ENCODE data around the gene GGPS1.
"Not testable (repeated sequence)": the region's sequence is repeated elsewhere in the genome, so short reads cannot be mapped to it uniquely, and the experiment has no call there.

Gene GGPS1

GRCh38 chr1:235307158-235308124 is 20.9 kb upstream of the GGPS1 start:
- no peak for DNase-seq

GRCh38 chr1:235309206-235309605 is 19.2 kb upstream of the GGPS1 start:
- DNase-seq, result not testable (repeated sequence)

- no peak for DNase-seq
These were observed 15.1 kb upstream of the GGPS1 start for GRCh38 chr1:235313262-235313661.

DNA sequence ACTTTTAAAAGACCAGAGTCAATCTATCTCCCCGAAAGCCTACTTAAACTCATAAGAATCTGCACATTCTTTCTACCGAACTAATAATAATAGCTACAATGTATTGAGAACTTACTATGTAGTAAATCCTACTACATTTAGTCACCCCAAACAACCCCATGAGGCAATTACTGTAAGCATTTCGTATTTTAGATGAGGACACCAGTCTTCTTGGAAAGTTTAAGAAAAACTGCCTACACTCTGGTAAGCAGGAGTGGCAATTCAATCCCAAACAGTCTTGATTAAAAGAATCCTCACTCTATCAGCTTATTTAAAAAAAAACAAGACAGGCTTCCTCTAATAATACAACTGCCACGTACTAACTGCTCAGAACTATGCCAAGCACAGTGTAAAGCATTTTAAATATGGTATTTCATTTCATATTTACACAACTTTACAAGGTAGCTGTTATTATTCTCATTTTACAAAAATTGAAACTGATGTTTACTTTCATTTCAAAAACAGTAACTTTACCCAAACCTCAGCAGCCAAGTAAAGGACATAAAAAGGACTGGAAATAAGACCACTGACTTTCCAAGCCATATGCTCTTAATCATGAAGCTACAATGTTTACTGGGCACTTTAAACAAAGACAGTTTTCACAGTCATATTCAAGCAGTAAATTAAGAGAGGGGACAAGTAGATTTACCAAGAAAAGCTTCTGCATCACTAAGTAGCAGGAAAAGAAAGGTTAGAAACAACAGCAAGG is 14.3 kb upstream of the GGPS1 start:
- DNase-seq, result no peak

GRCh38 chr1:235315173-235315572 is 13.2 kb upstream of the GGPS1 start:
- no peak for DNase-seq

DNA sequence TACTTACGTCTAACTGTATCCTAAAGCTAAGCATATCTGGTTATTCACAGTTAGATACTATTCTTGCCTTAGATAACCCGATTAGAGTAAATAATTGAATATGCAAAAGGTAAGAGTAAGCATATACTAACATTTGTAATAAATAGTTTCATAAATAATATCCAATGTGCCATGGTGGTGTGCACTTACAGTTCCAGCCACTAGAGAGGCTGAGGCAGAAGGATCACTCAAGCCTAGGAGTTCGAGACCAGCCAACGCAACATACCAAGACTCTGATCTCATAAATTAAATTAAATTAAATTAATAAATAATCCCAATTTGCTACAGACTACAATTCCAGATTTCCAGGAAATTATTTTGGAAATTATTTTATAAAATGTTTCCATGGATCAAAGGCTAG is 12.6 kb upstream of the GGPS1 start:
- DNase-seq, result no peak

DNA sequence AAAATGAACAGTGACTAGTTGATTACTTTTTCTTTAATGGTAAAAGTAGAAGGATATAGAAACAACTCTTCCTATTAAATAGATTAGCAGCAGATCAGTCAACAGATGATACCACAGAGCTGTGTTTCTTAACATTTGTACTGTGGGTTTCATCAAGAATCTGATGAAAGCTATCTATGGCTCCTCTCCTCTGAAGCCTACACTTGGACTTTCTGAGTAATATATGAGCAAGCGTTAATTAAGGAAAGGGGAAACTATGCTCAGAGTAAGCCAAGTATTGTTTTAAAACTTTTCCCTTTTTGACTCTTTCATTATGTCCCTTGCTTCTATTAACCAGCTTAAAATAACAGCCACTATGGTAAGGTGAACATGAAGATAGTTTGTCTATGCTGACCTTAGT is 11.2 kb upstream of the GGPS1 start:
- DNase-seq, result no peak

DNA sequence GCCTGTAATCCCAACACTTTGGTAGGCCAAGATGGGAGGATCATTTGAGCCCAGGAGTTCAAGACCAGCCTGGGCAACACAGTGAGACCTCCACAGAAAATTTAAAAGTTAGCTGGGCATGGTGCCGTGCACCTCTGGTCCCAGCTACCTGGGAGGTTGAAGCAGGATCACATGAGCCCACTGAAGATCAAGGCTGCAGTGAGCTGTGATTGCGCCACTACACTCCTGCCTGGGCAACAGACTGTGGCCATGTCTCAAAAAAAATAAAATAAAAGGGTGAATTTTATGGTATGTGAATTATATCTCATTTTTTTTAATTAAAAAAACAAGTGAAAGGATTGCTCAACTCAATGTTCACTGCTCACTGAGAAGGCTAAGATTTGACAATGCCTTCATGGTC is 9.1 kb upstream of the GGPS1 start:
- no peak for DNase-seq

GRCh38 chr1:235320521-235321179 is 7.7 kb upstream of the GGPS1 start:
- no peak for DNase-seq

DNA sequence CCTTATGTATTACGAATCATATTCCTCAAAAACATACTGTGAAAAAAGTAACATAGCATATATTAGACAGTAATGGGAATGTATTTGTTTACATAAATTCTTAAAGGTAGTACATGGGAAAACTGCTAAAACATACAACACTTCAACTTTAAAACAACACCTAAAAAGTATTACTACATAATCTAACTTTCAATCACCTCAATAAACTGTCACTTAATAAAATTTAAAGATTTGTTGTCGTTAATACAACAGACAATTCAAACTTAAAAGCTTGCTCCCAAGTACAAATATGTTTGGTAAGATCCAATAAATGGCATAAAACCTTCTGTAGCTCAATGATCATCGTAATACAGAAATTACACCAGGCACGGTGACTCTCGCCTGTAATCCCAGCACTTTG is 4.1 kb upstream of the GGPS1 start:
- no peak for DNase-seq

- no peak for DNase-seq
These were observed 3.2 kb upstream of the GGPS1 start for GRCh38 chr1:235325139-235325538.

DNA sequence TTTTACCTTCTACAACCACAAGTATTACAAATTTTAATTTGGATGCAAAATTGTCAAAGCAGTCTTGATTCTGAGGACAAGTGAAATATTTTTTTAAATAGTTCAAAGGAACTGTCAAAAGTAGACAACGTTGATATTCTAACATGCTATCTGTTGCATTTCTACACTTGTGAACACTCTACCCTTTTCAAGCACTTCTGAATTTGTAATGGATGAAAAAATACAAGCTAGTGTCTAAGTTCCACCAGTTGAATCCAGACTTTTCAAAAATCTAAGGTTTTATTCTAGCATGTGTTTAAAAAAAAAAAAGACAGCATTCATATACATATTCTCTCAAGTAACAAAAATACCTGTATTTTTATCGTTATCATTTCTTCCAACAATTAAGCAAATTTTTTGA is 2.5 kb upstream of the GGPS1 start:
- DNase-seq, result no peak

DNA sequence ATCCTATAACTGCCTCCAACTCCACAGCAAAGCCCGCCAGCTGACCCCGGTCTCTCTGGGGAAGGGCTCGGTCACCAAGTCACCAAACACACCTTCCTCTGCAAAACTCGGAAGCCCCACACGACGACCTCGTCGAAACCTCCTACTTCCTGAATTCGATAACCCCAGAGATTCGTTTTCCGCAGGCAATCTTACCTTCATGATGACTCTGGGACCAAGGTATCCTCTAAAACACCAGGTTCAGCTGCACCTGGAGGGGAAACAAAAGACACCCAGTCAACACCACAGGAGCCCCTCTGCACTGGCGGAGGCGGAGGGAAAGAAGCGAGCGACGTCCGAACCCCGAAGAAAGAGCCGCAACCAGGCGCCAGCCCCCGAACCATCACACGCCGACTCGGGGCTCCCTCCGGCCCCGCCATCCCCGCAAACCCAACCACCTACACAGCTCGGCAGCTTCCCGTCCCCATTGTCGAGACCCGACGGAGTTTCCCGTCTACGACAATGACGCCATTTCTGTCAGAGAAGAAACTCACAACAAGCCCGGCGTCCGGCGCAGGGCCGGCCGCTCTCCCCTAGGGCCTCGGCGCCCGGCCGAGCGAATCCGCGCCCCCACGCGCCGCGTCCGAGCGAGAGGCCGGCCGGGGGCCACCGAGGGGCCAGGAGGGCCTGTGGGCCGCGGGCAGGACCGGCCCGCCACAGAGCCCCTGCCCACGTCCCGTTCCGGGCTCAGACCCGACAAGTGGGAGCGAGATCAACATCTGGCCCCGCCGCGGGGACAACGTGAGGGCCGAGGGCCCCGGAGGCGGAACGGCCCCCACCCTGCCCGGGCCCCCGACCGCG is 1.4 kb upstream of the GGPS1 start:
- no peak for DNase-seq

GRCh38 chr1:235327559-235328270 is 655 bp upstream of the GGPS1 start, which contains the start of gene ARID4B:
Gene ARID4B, minus strand, starts transcription at chr1:235328179. Its CDS starts 1,260 bp downstream, at chr1:235326919.
- no peak for DNase-seq

- DNase-seq, result no peak
These were observed 951 bp downstream of the GGPS1 start for GRCh38 chr1:235329139-235329902.

DNA sequence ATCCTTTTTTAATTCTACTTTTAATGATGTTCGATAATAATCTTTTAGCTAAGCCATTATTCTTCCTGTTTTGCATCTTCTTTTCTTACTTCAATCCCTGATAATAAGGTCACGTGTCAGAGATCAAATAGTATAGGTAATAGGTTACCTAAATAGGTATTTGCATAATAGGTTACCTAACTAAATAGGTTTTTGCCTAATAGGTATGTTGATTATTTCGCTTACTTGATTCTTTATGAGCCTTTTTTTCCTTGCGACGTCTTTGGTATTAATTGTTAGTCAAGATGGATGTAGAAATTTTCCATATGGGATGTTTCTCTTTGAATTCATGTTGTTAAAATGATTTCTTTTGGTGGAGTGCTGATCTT is 2.5 kb downstream of the GGPS1 start:
- no peak for DNase-seq

DNA sequence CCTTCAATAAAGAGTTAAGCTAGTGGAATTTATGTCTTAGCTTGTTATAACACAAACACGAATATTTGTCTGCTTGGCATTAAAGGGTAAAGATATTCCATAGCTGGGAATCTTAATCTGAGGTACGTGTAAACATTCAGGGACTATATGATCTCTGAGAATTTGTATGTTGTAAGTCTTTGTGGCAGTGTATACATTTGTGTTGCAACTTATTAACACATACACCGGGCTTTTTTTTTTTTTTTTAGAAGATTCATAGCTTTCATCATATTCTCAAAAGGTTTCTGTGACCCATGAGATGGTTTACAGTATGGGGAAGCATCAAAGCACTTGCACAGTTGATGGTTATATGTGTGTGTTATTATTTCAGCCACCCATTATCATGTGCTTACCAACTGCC is 3.0 kb downstream of the GGPS1 start:
- no peak for DNase-seq

DNA sequence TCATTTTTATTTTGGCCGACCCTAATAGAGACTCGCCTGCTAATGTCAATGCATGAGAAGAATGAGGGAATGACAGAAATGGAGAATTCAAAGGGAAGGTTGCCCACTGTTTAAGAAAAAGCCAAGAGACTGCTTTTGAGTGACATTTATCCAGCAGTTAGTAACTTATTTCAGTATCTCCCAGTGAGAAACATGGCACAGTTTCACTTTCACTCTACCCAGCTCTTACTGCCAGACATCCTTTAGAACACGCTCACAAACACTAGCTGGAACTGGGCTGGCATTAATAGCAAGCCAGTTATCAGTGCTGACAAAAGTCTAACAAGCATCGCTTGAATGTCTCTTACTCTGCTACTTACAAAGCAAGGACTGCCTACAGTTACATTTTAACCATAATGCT is 8.5 kb downstream of the GGPS1 start:
- no peak for DNase-seq

DNA sequence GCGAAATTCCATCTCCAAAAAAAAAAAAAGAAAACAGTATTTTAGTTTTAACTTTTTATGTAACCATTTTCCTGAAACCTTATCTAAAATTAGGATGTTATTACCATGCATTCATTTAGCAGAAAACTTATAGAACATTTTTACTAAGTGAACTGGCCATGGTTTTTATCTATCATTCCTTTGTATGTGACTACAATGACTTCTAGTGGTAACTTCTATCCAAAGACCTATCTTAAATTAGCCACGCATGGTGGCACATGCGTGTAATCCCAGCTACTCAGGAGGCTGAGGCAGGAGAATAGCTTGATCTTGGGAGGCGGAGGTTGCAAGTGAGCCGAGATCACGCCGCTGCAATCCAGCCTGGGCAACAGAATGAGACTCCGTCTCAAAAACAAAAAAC is 11.4 kb downstream of the GGPS1 start:
- no peak for DNase-seq

DNA sequence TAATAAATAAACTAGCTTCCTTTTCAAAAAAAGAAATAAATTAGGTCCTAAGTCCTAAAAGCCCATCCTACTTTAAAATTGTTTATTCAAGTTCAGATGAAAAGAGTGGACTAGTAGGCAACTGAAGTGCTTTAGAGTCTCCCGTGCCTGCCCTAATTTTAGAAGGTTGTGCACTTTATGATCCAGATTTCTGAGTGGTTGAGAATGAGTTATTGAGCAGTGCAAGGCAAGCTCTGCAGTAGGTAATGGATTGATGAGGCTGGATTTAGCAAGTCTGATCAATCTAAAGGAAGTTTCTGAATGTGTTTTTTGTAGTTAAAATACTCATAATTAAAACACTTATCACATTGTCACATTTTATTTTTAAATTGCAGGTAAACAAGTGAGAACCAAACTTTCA is 13.0 kb downstream of the GGPS1 start:
- DNase-seq, result no peak

GRCh38 chr1:235342039-235342438 is 13.7 kb downstream of the GGPS1 start:
- DNase-seq, result no peak

Data from NCI-H1694 (cell line).